ENCODE measurements around the gene BLCAP.

Gene BLCAP

GRCh38 chr20:37520419-37520955 lies 7.2 kb downstream of the BLCAP start:
- Histone ChIP-seq H3K4me2 (ENCODE audit: low read length) (no peak overlapping the region), H3K9ac (ENCODE audit: low read depth, low read length) (no peak overlapping the region), H3K4me1 (ENCODE audit: control insufficient read depth, insufficient read depth, low read length) (peaks cover 57% of the 10 kb centered on the region), H3K27me3 (ENCODE audit: control insufficient read depth, insufficient read depth, low read length) (no peaks in the 10 kb centered on the region), H3K4me3 (ENCODE audit: low read length) (no peak overlapping the region), H3K36me3 (ENCODE audit: insufficient read depth, low read length) (peaks cover 38% of the 10 kb centered on the region), H3K9me3 (replicated peaks; ENCODE audit: low read length) (no peaks in the 10 kb centered on the region)

GRCh38 chr20:37519508-37520418 lies 7.9 kb downstream of the BLCAP start:
- peaks cover 46% of the 10 kb centered on the region for H3K36me3 ChIP-seq (ENCODE audit: insufficient read depth, low read length)
- H3K4me3 ChIP-seq (ENCODE audit: low read length), result no peak overlapping the region
- no peaks in the 10 kb centered on the region for H3K27me3 ChIP-seq (ENCODE audit: control insufficient read depth, insufficient read depth, low read length)
- H3K9me3 ChIP-seq (replicated peaks; ENCODE audit: low read length), result no peaks in the 10 kb centered on the region
- peak overlapping the region; percentile 56 for H3K4me2 ChIP-seq (ENCODE audit: low read length)
- H3K9ac ChIP-seq (ENCODE audit: low read depth, low read length), result no peak overlapping the region
- H3K4me1 ChIP-seq (ENCODE audit: control insufficient read depth, insufficient read depth, low read length), result peaks cover 53% of the 10 kb centered on the region

- Histone ChIP-seq H3K4me3 (ENCODE audit: low read length) (no peak overlapping the region), H3K9ac (ENCODE audit: low read depth, low read length) (no peak overlapping the region), H3K4me2 (ENCODE audit: low read length) (peak overlapping the region; percentile 56), H3K9me3 (replicated peaks; ENCODE audit: low read length) (no peaks in the 10 kb centered on the region), H3K36me3 (ENCODE audit: insufficient read depth, low read length) (peaks cover 55% of the 10 kb centered on the region), H3K27me3 (ENCODE audit: control insufficient read depth, insufficient read depth, low read length) (no peaks in the 10 kb centered on the region), H3K4me1 (ENCODE audit: control insufficient read depth, insufficient read depth, low read length) (peaks cover 45% of the 10 kb centered on the region)
Measured at GRCh38 chr20:37518606-37519507, 8.8 kb downstream of the BLCAP start.

- no peak overlapping the region for H3K9ac ChIP-seq (ENCODE audit: low read depth, low read length)
- no peaks in the 10 kb centered on the region for H3K27me3 ChIP-seq (ENCODE audit: control insufficient read depth, insufficient read depth, low read length)
- H3K36me3 ChIP-seq (ENCODE audit: insufficient read depth, low read length), result peaks cover 63% of the 10 kb centered on the region
- H3K4me2 ChIP-seq (ENCODE audit: low read length), result no peak overlapping the region
- no peak overlapping the region for H3K4me3 ChIP-seq (ENCODE audit: low read length)
- no peaks in the 10 kb centered on the region for H3K9me3 ChIP-seq (replicated peaks; ENCODE audit: low read length)
- H3K4me1 ChIP-seq (ENCODE audit: control insufficient read depth, insufficient read depth, low read length), result peaks cover 45% of the 10 kb centered on the region
Measured at GRCh38 chr20:37518059-37518458, 9.6 kb downstream of the BLCAP start.

GRCh38 chr20:37516811-37517750 lies 10.6 kb downstream of the BLCAP start:
- Histone ChIP-seq H3K36me3 (ENCODE audit: insufficient read depth, low read length) (peaks cover 63% of the 10 kb centered on the region), H3K4me3 (ENCODE audit: low read length) (peak overlapping the region; percentile 27), H3K4me2 (ENCODE audit: low read length) (peak overlapping the region; percentile 48), H3K9ac (ENCODE audit: low read depth, low read length) (peak overlapping the region; percentile 34), H3K4me1 (ENCODE audit: control insufficient read depth, insufficient read depth, low read length) (peaks cover 48% of the 10 kb centered on the region), H3K27me3 (ENCODE audit: control insufficient read depth, insufficient read depth, low read length) (no peaks in the 10 kb centered on the region), H3K9me3 (replicated peaks; ENCODE audit: low read length) (no peaks in the 10 kb centered on the region)

GRCh38 chr20:37515876-37516275 lies 11.8 kb downstream of the BLCAP start:
- H3K36me3 ChIP-seq (ENCODE audit: insufficient read depth, low read length), result peaks cover 63% of the 10 kb centered on the region
- peaks cover 59% of the 10 kb centered on the region for H3K4me1 ChIP-seq (ENCODE audit: control insufficient read depth, insufficient read depth, low read length)
- H3K4me2 ChIP-seq (ENCODE audit: low read length), result no peak overlapping the region
- no peaks in the 10 kb centered on the region for H3K27me3 ChIP-seq (ENCODE audit: control insufficient read depth, insufficient read depth, low read length)
- no peak overlapping the region for H3K4me3 ChIP-seq (ENCODE audit: low read length)
- no peak overlapping the region for H3K9ac ChIP-seq (ENCODE audit: low read depth, low read length)
- no peaks in the 10 kb centered on the region for H3K9me3 ChIP-seq (replicated peaks; ENCODE audit: low read length)

- no peaks in the 10 kb centered on the region for H3K27me3 ChIP-seq (ENCODE audit: control insufficient read depth, insufficient read depth, low read length)
- peaks cover 66% of the 10 kb centered on the region for H3K36me3 ChIP-seq (ENCODE audit: insufficient read depth, low read length)
- H3K9me3 ChIP-seq (replicated peaks; ENCODE audit: low read length), result no peaks in the 10 kb centered on the region
Measured at GRCh38 chr20:37513779-37514359, 13.8 kb downstream of the BLCAP start.

GRCh38 chr20:37511610-37512275 lies 15.9 kb downstream of the BLCAP start:
- Histone ChIP-seq H3K4me1 (ENCODE audit: control insufficient read depth, insufficient read depth, low read length) (peaks cover 31% of the 10 kb centered on the region), H3K9me3 (replicated peaks; ENCODE audit: low read length) (no peaks in the 10 kb centered on the region), H3K9ac (ENCODE audit: low read depth, low read length) (no peak overlapping the region), H3K36me3 (ENCODE audit: insufficient read depth, low read length) (peaks cover 58% of the 10 kb centered on the region), H3K4me3 (ENCODE audit: low read length) (peak overlapping the region; percentile 9), H3K27me3 (ENCODE audit: control insufficient read depth, insufficient read depth, low read length) (no peaks in the 10 kb centered on the region), H3K4me2 (ENCODE audit: low read length) (peak overlapping the region; percentile 51)

More at GRCh38 chr20:37513779-37514359, 13.8 kb downstream of the BLCAP start:
- Histone ChIP-seq H3K4me2 (ENCODE audit: low read length) (no peak overlapping the region), H3K9ac (ENCODE audit: low read depth, low read length) (no peak overlapping the region), H3K4me3 (ENCODE audit: low read length) (no peak overlapping the region), H3K4me1 (ENCODE audit: control insufficient read depth, insufficient read depth, low read length) (peaks cover 46% of the 10 kb centered on the region)

- Histone ChIP-seq H3K4me2 (ENCODE audit: low read length) (no peak overlapping the region), H3K9me3 (replicated peaks; ENCODE audit: low read length) (no peaks in the 10 kb centered on the region), H3K4me3 (ENCODE audit: low read length) (no peak overlapping the region), H3K27me3 (ENCODE audit: control insufficient read depth, insufficient read depth, low read length) (no peaks in the 10 kb centered on the region), H3K9ac (ENCODE audit: low read depth, low read length) (no peak overlapping the region), H3K36me3 (ENCODE audit: insufficient read depth, low read length) (peaks cover 51% of the 10 kb centered on the region), H3K4me1 (ENCODE audit: control insufficient read depth, insufficient read depth, low read length) (peaks cover 18% of the 10 kb centered on the region)
Measured at GRCh38 chr20:37510226-37510625, 17.4 kb downstream of the BLCAP start.

GRCh38 chr20:37506152-37506725 lies 21.4 kb downstream of the BLCAP start:
- Histone ChIP-seq H3K4me3 (ENCODE audit: low read length) (no peak overlapping the region), H3K9ac (ENCODE audit: low read depth, low read length) (no peak overlapping the region), H3K9me3 (replicated peaks; ENCODE audit: low read length) (no peaks in the 10 kb centered on the region), H3K4me1 (ENCODE audit: control insufficient read depth, insufficient read depth, low read length) (peaks cover 2% of the 10 kb centered on the region), H3K27me3 (ENCODE audit: control insufficient read depth, insufficient read depth, low read length) (no peaks in the 10 kb centered on the region), H3K4me2 (ENCODE audit: low read length) (no peak overlapping the region), H3K36me3 (ENCODE audit: insufficient read depth, low read length) (peaks cover 33% of the 10 kb centered on the region)

Measured in skeletal muscle satellite cell (primary cell).